Esophagus squamous epithelium (tissue), 5 donors: ENCODE data around the gene DAB2IP. TPM values are rescaled to one million over a fixed set of nuclear protein-coding genes. Genes with fewer than 3 reads are reported as not detected.

Experiments
- DNase-seq: peaks from one replicate; lab custom pipeline; 2025; lab: John Stamatoyannopoulos, UW
- H3K27ac ChIP-seq, 4 donors: fragments of 200-600 bp; sonication (generic); one replicate each; pipeline ENCODE4 v1.5.1; 2016 to 2019; ENCODE audit warnings: mild to moderate bottlenecking in 1 of 4
- H3K27me3 ChIP-seq, 4 donors: fragments of 200-600 bp; sonication (generic); 1 replicate in 3 of 4; 2 replicates in 1 of 4; pipeline versions ENCODE4 v1.5.1 to v1.6.0; 2017 to 2021; ENCODE audit warnings: antibody characterized with exemption in 1 of 4
- H3K36me3 ChIP-seq, 3 donors: fragments of 200-600 bp; sonication (generic); one replicate each; pipeline ENCODE4 v1.5.1; 2016 to 2019
- H3K4me1 ChIP-seq, 3 donors: fragments of 200-600 bp; sonication (generic); one replicate each; pipeline ENCODE4 v1.5.1; 2017 to 2019
- H3K4me3 ChIP-seq, 4 donors: fragments of 200-600 bp; sonication (generic); 1 replicate in 3 of 4; 2 replicates in 1 of 4; pipeline ENCODE4 v1.5.1; 2016 to 2019; ENCODE audit warnings: mild to moderate bottlenecking in 2 of 4, moderate library complexity in 1 of 4
- H3K9me3 ChIP-seq, 3 donors: fragments of 200-600 bp; sonication (generic); one replicate each; pipeline ENCODE4 v1.5.1; 2016 to 2019
- POLR2A ChIP-seq, 4 donors: fragments of 450-650 bp; IDR thresholded peaks; one replicate each; pipeline ENCODE4 v1.6.1; 2017; ENCODE audit warnings: antibody characterized with exemption in 4 of 4, mild to moderate bottlenecking in 4 of 4, moderate library complexity in 3 of 4
- WGBS, 2 donors: methylation state at CpG; one replicate each; pipeline ENCODE4 v1.1.5; 2018; 5-methylcytosine and 5-hydroxymethylcytosine counted together
- intact Hi-C: fragments of 100-400 bp; cut with DNase I; formaldehyde crosslinking; loops from one replicate; pipeline ENCODE4 v1.15.0; 2022
- total RNA-seq, 4 donors: library from RNA; depleted of rRNA; stranded (reverse); fragments of >200 nt; gene quantifications; one replicate each; pipeline ENCODE4 v1.1.0, GENCODE V29; 2016
- TF ChIP-seq, protein P1 (sequence below), 6 experiments: fragments of 450-650 bp in 4 of 6; fragments of 200-600 bp in 2 of 6; sonication (generic) in 2 of 6; IDR thresholded peaks; one replicate each; pipeline ENCODE4 v1.5.1; 2016 to 2019; ENCODE audit warnings: antibody characterized with exemption in 6 of 6, mild to moderate bottlenecking in 4 of 6, moderate library complexity in 4 of 6
- donor health status: DM: yes; HTN: yes; CAD: no.

DAB2IP gene
- total RNA-seq, 4 donors from 2014 or later: 28.3 to 48.8 (median 38.1) TPM

DNA sequence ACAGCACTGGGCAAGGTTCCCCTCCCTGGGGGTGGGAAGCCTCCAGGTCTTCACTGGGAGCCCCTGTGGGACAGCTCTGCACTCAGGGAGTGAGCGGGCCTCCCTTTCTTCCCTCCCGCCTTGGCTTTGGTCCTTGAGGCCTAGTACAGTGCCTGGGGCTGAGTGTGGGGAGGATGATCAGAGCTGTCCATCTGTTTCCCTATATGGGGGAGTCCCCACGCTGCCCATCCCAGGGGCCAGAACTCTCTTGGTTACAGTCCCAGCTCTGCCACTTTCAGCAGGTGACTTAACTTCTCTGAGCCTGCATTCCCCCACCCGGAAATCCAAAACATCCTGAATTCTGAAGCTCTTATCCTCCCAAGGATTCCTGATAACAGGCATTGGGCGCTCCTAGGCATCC lies 42.6 kb downstream of the DAB2IP start:
- peaks cover 0 to 8% (median 0%) of the 10 kb centered on the region in 4 donors for H3K27me3 ChIP-seq
- DNase-seq: no peak
- H3K4me3 ChIP-seq: no peak overlapping the region
- peaks cover 4 to 52% (median 18%) of the 10 kb centered on the region in 3 donors for H3K4me1 ChIP-seq
- WGBS, 2 donors: 71 to 88% methylated on average over 4 of the region's 5 CpGs
- H3K27ac ChIP-seq: peak overlapping the region in 1 of 4 donors; percentile 67
- no peak for TF ChIP-seq POLR2A (IDR thresholded peaks at IDR 0.05)
- TF ChIP-seq, protein P1, sequence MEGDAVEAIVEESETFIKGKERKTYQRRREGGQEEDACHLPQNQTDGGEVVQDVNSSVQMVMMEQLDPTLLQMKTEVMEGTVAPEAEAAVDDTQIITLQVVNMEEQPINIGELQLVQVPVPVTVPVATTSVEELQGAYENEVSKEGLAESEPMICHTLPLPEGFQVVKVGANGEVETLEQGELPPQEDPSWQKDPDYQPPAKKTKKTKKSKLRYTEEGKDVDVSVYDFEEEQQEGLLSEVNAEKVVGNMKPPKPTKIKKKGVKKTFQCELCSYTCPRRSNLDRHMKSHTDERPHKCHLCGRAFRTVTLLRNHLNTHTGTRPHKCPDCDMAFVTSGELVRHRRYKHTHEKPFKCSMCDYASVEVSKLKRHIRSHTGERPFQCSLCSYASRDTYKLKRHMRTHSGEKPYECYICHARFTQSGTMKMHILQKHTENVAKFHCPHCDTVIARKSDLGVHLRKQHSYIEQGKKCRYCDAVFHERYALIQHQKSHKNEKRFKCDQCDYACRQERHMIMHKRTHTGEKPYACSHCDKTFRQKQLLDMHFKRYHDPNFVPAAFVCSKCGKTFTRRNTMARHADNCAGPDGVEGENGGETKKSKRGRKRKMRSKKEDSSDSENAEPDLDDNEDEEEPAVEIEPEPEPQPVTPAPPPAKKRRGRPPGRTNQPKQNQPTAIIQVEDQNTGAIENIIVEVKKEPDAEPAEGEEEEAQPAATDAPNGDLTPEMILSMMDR (IDR thresholded peaks at IDR 0.05): no peak
- no peaks in the 10 kb centered on the region for H3K9me3 ChIP-seq
- no peaks in the 10 kb centered on the region for H3K36me3 ChIP-seq
- intact Hi-C loops: no loop called here

DNA sequence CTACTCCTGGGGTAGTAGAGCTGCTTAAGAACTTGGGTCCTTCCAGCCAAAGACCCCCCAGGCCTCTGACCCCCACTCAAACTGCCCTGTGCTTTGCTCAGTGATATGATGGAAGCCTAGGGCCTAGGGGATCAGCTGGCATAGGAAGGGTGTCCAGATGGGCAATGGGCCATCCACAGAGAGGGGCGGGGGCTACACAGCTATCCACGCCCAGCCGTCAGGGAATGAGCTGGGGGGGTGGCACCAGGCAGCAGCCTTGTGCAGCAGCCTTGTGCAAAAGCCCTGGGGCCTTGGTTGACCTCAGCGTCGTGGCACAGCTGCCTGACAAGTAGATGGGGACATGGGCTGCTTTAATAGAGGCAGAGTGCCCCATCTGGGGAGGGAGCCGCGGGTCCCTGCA lies 43.2 kb downstream of the DAB2IP start:
- WGBS, 2 donors: 74 to 80% methylated on average over 2 to 4 of the region's 7 CpGs
- intact Hi-C loops: no loop called here
- Histone ChIP-seq H3K9me3 (no peaks in the 10 kb centered on the region), H3K4me1 (peaks cover 7 to 53% (median 19%) of the 10 kb centered on the region in 3 donors), H3K36me3 (no peaks in the 10 kb centered on the region), H3K4me3 (no peak overlapping the region), H3K27ac (no peak overlapping the region), H3K27me3 (peaks cover 0 to 8% (median 0%) of the 10 kb centered on the region in 4 donors)
- TF ChIP-seq, protein P1 (IDR thresholded peaks at IDR 0.05): no peak
- TF ChIP-seq POLR2A (IDR thresholded peaks at IDR 0.05): no peak
- no peak for DNase-seq

DNA sequence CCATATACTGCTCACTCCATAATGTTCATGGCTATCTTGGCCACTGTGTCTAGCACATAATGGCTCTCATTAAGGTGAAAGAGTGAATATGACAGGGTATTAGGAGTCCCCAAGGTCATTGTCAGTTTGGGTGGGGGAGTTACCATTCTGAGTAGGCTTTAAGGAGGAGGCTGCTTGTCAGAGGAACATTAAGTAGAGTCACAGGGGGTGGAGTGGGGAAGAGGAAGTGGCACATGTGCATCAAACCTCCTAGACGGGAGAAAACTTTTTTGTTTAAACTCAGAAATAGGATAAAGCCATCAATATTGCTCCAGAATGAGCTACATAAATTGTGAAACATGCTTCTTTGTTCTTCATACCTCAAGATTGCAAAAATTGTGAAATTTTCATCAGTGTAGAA lies 45.5 kb downstream of the DAB2IP start:
- intact Hi-C loops: no loop called here
- Histone ChIP-seq H3K4me3 (no peak overlapping the region), H3K4me1 (peaks cover 17 to 55% (median 39%) of the 10 kb centered on the region in 3 donors), H3K27ac (no peak overlapping the region), H3K36me3 (no peaks in the 10 kb centered on the region), H3K9me3 (no peaks in the 10 kb centered on the region), H3K27me3 (peaks cover 0 to 8% (median 0%) of the 10 kb centered on the region in 4 donors)
- no peak for DNase-seq
- 50 to 61% methylated on average over 1 of the region's 1 CpG for WGBS, 2 donors
- TF ChIP-seq, protein P1 (IDR thresholded peaks at IDR 0.05): no peak
- TF ChIP-seq POLR2A (IDR thresholded peaks at IDR 0.05): no peak

DNA sequence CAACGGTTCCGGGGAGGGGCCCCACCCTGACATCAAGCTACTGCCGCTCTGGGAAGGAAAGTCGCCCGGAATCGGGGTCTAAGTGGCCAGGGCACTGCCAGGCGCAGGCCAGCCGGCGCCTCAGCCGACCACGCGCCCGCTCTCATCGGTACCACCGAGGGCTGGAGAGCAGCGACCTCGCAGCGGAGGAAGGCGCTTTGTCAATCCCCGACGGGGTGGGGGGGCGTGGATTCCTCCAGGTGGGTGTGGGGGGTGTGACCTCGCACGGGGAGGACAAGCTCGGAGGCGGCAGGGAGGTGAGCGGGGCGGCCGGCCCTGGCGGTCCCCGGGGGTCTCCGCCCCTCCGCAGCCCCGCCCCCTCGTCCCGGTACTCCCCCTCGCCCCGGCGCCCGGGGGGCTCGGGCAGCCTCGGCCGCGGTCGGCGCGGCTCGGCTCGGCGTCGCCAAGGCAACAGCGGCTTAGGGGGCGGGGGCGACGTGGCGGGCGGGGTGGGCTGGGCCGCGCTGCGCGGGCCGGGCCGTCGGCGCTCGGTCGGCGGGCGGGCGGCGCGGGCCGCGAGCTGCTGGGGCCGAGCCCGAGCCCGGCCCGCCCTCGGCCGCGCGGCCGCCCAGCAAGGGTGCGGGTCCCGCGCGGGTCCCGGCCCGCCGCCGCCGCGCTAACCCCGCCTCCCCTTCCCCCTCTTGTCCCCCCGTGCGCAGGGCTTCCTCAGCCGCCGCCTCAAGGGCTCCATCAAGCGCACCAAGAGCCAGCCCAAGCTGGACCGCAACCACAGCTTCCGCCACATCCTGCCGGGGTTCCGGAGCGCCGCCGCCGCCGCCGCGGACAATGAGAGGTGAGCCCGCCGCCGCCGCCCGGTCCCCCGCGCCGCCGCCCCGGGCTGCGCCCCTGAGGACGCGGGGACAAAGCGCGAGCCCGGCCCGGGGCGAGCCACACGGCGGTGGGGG lies 47.5 kb downstream of the DAB2IP start:
- peak overlapping the region; percentile 64 to 83 (median 70) for H3K4me3 ChIP-seq
- no peaks in the 10 kb centered on the region for H3K36me3 ChIP-seq
- DNase-seq: no peak
- peak overlapping the region; percentile 90 to 96 (median 94) for H3K27ac ChIP-seq
- H3K4me1 ChIP-seq: peaks cover 17 to 57% (median 34%) of the 10 kb centered on the region in 3 donors
- H3K27me3 ChIP-seq: peaks cover 0 to 8% (median 0%) of the 10 kb centered on the region in 4 donors
- TF ChIP-seq, protein P1 (IDR thresholded peaks at IDR 0.05): no peak
- no peak for TF ChIP-seq POLR2A (IDR thresholded peaks at IDR 0.05)
- intact Hi-C loops: no loop called here
- H3K9me3 ChIP-seq: no peaks in the 10 kb centered on the region
- WGBS, 2 donors: 0% methylated on average over 1 of the region's 130 CpGs; no CpG with 5 or more reads in 1 of the 2 donors
